ENCODE results near the gene SERPING1. TPM values are rescaled to one million over a fixed set of nuclear protein-coding genes. Genes with fewer than 3 reads are reported as not detected.

The SERPING1 gene
- total RNA-seq, 1 donor = 10.8 TPM

DNA sequence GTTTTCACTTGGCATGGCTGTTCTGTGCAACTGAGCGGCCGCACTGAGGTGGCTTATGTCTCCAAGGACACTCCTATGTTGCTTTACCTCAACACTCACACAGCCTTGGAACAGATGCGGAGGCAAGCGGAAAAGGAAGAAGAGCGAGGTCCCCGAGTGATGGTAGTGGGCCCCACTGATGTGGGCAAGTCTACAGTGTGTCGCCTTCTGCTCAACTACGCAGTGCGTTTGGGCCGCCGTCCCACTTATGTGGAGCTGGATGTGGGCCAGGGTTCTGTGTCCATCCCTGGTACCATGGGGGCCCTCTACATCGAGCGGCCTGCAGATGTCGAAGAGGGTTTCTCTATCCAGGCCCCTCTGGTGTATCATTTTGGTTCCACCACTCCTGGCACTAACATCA lies 62.2 kb downstream of the SERPING1 start:
- H3K4me3 ChIP-seq (ENCODE audit: low read depth, low read length) = no peak overlapping the region
- TF ChIP-seq, protein P1, sequence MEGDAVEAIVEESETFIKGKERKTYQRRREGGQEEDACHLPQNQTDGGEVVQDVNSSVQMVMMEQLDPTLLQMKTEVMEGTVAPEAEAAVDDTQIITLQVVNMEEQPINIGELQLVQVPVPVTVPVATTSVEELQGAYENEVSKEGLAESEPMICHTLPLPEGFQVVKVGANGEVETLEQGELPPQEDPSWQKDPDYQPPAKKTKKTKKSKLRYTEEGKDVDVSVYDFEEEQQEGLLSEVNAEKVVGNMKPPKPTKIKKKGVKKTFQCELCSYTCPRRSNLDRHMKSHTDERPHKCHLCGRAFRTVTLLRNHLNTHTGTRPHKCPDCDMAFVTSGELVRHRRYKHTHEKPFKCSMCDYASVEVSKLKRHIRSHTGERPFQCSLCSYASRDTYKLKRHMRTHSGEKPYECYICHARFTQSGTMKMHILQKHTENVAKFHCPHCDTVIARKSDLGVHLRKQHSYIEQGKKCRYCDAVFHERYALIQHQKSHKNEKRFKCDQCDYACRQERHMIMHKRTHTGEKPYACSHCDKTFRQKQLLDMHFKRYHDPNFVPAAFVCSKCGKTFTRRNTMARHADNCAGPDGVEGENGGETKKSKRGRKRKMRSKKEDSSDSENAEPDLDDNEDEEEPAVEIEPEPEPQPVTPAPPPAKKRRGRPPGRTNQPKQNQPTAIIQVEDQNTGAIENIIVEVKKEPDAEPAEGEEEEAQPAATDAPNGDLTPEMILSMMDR (IDR thresholded peaks at IDR 0.05; ENCODE audit: insufficient read depth, low read depth, low read length) = no peak
- DNase-seq (ENCODE audit: low read depth) = no peak

DNA sequence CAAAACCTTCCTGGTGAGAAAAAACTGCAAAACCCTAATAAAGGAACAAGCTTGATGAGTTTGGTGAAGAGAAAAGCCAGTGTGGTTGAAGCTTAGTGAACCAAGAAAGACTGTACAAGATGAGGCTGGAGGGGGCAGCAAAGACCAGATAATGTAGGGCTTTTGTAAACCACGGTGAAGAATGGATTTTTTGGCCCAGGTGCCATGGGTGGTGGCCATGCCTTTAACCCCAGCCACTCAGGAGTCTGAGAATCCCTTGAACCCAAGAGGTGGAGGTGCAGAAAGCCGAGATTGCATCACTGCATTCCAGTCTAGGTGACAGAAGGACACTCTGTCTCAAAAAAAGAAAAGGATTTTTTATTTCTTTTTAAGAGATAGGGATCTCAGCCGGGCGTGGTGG lies 65.4 kb downstream of the SERPING1 start:
- H3K4me3 ChIP-seq (ENCODE audit: low read depth, low read length) = no peak overlapping the region
- TF ChIP-seq, protein P1 (IDR thresholded peaks at IDR 0.05; ENCODE audit: insufficient read depth, low read depth, low read length) = peak; percentile 5
- DNase-seq (ENCODE audit: low read depth) = no peak

DNA sequence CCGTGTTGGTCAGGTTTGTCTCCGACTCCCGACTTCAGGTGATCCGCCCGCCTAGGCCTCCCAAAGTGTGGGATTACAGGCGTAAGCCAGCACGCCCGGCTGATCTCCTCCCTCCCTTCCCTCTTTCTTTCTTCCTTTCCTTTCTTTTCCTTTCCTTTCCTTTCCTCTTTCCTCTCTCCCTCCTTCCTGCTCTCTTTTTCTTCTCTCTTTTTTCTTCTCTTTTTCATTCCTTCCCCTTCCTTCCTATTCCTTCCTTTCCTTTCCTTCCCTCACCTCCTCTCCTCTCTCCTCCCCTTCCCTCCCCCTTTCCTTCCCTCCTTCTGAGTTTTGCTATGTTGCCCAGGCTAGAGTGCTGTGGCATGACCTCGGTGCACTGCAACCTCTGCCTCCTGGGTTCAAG lies 66.5 kb downstream of the SERPING1 start:
- H3K4me3 ChIP-seq (ENCODE audit: low read depth, low read length) = no peak overlapping the region
- TF ChIP-seq, protein P1 (IDR thresholded peaks at IDR 0.05; ENCODE audit: insufficient read depth, low read depth, low read length) = no peak
- DNase-seq (ENCODE audit: low read depth) = no peak

Small RNA genes within 50 kb of the gene (small RNA-seq; reads per million reads assigned to genes)
- gene MIR130A = 3,004 reads per million, percentile 99 among the genes with 10 or more reads in this experiment

Other genes with a start within 250 kb of the SERPING1 start
- gene PRG3, start 216.5 kb upstream of the SERPING1 start, total RNA-seq = not detected in 2 replicates
- gene PRG2, start 207.0 kb upstream of the SERPING1 start, total RNA-seq = not detected in 2 replicates
- gene SLC43A3, start 170.6 kb upstream of the SERPING1 start, total RNA-seq = 16.4 and 26.3 TPM in 2 replicates
- gene RTN4RL2, start 137.2 kb upstream of the SERPING1 start, total RNA-seq = not detected in 2 replicates
- gene SLC43A1, start 82.0 kb upstream of the SERPING1 start, total RNA-seq = 6.0 and 9.3 TPM in 2 replicates
- gene TIMM10, start 66.9 kb upstream of the SERPING1 start, total RNA-seq = 27.7 and 39.3 TPM in 2 replicates
- not detected in 2 replicates for gene SMTNL1, start 60.1 kb upstream of the SERPING1 start, total RNA-seq
- 60.9 and 73.0 TPM in 2 replicates for gene UBE2L6, start 30.0 kb upstream of the SERPING1 start, total RNA-seq
- gene YPEL4, start 52.2 kb downstream of the SERPING1 start, total RNA-seq = 0.43 and 0.64 TPM in 2 replicates
- gene CLP1, start 60.1 kb downstream of the SERPING1 start, total RNA-seq = 16.4 and 19.0 TPM in 2 replicates
- 39.0 and 59.6 TPM in 2 replicates for gene ZDHHC5, start 70.4 kb downstream of the SERPING1 start, total RNA-seq
- 11.2 and 14.2 TPM in 2 replicates for gene MED19, start 114.5 kb downstream of the SERPING1 start, total RNA-seq
- gene TMX2, start 114.9 kb downstream of the SERPING1 start, total RNA-seq = 62.8 and 79.9 TPM in 2 replicates
- gene SELENOH, start 143.8 kb downstream of the SERPING1 start, total RNA-seq = 66.9 and 68.9 TPM in 2 replicates
- not detected in 2 replicates for gene BTBD18, start 154.1 kb downstream of the SERPING1 start, total RNA-seq
- 153 and 199 TPM in 2 replicates for gene CTNND1, start 164.1 kb downstream of the SERPING1 start, total RNA-seq